ENCODE measurements around the gene TOMM40L. TPM values are rescaled to one million over a fixed set of nuclear protein-coding genes. Genes with fewer than 3 reads are reported as not detected.

TOMM40L gene
- total RNA-seq, 1 experiment from 2014 or later, result 9.2 TPM

- no peaks in the 10 kb centered on the region; the same call in 1 of the 2 replicates for H3K36me3 ChIP-seq (ENCODE audit: control insufficient read depth, insufficient read depth, low read length)
- TF ChIP-seq CTCF (IDR thresholded peaks at IDR 0.05) (no peak), SIN3A (IDR thresholded peaks at IDR 0.05; ENCODE audit: borderline replicate concordance, insufficient read depth, low read depth, low read length) (no peak), POLR2AphosphoS5 (IDR thresholded peaks at IDR 0.05; ENCODE audit: low read depth, low read length) (no peak), TCF7L2 (IDR thresholded peaks at IDR 0.05; ENCODE audit: low read depth, low read length) (no peak)
- TF ChIP-seq, protein P1, sequence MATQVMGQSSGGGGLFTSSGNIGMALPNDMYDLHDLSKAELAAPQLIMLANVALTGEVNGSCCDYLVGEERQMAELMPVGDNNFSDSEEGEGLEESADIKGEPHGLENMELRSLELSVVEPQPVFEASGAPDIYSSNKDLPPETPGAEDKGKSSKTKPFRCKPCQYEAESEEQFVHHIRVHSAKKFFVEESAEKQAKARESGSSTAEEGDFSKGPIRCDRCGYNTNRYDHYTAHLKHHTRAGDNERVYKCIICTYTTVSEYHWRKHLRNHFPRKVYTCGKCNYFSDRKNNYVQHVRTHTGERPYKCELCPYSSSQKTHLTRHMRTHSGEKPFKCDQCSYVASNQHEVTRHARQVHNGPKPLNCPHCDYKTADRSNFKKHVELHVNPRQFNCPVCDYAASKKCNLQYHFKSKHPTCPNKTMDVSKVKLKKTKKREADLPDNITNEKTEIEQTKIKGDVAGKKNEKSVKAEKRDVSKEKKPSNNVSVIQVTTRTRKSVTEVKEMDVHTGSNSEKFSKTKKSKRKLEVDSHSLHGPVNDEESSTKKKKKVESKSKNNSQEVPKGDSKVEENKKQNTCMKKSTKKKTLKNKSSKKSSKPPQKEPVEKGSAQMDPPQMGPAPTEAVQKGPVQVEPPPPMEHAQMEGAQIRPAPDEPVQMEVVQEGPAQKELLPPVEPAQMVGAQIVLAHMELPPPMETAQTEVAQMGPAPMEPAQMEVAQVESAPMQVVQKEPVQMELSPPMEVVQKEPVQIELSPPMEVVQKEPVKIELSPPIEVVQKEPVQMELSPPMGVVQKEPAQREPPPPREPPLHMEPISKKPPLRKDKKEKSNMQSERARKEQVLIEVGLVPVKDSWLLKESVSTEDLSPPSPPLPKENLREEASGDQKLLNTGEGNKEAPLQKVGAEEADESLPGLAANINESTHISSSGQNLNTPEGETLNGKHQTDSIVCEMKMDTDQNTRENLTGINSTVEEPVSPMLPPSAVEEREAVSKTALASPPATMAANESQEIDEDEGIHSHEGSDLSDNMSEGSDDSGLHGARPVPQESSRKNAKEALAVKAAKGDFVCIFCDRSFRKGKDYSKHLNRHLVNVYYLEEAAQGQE (IDR thresholded peaks at IDR 0.05; ENCODE audit: insufficient read depth in 1 of 2, low read depth in 2 of 2, low read length in 1 of 2), result no peak
- intact Hi-C loops (cut with micrococcal nuclease; ENCODE audit: unreplicated experiment), result no loop called here
- H3K9me3 ChIP-seq (ENCODE audit: control insufficient read depth, insufficient read depth, low read depth, low read length), result no peaks in the 10 kb centered on the region
- CTCF ChIA-PET, result no interaction called here
- DNase-seq (ENCODE audit: low read depth, low spot score), result no peak
- in situ Hi-C loops (cut with HindIII; ENCODE audit: low pct_unique_long_range_greater_than_20kb, low sequenced_read_pairs), result loop anchor here (25.0 kb wide), 1 partner anchor 187 kb away; no protein-coding TSS in a partner anchor
- H3K27me3 ChIP-seq (ENCODE audit: control insufficient read depth, insufficient read depth, low read length), result no peaks in the 10 kb centered on the region
- BruUV-seq (replicated peaks), result no TSS peak
- no peak for ATAC-seq
- no peak overlapping the region for H3K4me3 ChIP-seq (ENCODE audit: low read depth in 2 of 2, low read length in 2 of 2)
- peaks cover 38% of the 10 kb centered on the region for H3K4me1 ChIP-seq (ENCODE audit: control insufficient read depth, insufficient read depth, low read length)
- POLR2A ChIA-PET, result no interaction called here
- peak overlapping the region; percentile 96 for H3K27ac ChIP-seq (ENCODE audit: low read length)
Observed at GRCh38 chr1:161200421-161200991, 25.4 kb upstream of the TOMM40L start.

DNA sequence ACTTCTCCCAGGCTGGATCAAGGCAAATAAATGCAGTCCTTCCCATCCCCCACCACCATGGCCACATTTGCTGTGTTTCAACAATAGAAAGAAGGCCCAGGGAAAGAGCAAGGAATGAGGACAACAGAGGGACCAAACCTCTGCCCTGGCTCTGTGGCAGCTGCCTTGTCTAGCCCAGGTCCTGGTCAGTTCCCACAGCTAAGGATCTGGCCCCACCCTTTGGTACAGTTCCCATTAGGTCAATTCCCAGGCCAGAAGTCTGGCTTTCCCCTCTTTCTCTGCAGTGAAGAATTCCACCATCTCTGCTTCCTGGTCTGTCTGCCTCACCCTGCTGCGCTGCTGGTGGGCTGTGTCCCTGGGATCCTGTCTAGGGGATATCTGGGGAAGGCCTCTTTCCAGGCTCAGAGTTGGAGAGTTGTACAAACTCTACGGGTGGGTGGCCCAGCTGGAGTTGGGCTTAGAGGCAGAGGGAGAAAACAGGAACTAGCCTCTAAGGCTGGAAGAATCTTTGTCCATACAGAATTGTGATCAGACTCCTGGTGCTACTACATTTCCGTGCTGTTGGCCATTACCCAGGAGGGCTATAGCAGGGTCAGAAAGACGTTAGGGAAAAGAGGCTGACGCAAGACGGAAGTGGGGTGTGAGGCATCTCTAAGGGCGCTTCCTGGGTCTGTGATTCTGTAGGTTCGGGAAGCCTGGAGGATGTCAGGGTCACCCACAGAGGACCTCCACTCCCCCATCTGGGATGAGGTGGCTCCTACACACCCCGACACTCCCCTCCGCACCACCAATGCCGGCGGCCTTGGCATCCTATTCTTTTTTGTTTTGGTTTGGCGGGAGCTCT lies 24.6 kb upstream of the TOMM40L start:
- H3K4me1 ChIP-seq (ENCODE audit: control insufficient read depth, insufficient read depth, low read length), result peaks cover 38% of the 10 kb centered on the region
- DNase-seq (ENCODE audit: low read depth, low spot score) (no peak), ATAC-seq (no peak; the same call in 1 of the 2 replicates)
- TF ChIP-seq CTCF (IDR thresholded peaks at IDR 0.05), result no peak
- no peak for TF ChIP-seq TCF7L2 (IDR thresholded peaks at IDR 0.05; ENCODE audit: low read depth, low read length)
- TF ChIP-seq POLR2AphosphoS5 (IDR thresholded peaks at IDR 0.05; ENCODE audit: low read depth, low read length), result no peak
- TF ChIP-seq, protein P1 (IDR thresholded peaks at IDR 0.05; ENCODE audit: insufficient read depth in 1 of 2, low read depth in 2 of 2, low read length in 1 of 2), result no peak
- TF ChIP-seq SIN3A (IDR thresholded peaks at IDR 0.05; ENCODE audit: borderline replicate concordance, insufficient read depth, low read depth, low read length), result no peak
- H3K4me3 ChIP-seq (ENCODE audit: low read depth in 2 of 2, low read length in 2 of 2), result peak overlapping the region; percentile 72 to 98
- POLR2A ChIA-PET, result interaction anchor here (0.6 to 2.0 kb wide), 4 partner anchors 18 to 143 kb away, joined by 3 to 11 read pairs (median 3); partner anchors contain the start of gene TOMM40L
- intact Hi-C loops (cut with micrococcal nuclease; ENCODE audit: unreplicated experiment), result no loop called here
- H3K9me3 ChIP-seq (ENCODE audit: control insufficient read depth, insufficient read depth, low read depth, low read length), result no peaks in the 10 kb centered on the region
- CTCF ChIA-PET, result interaction anchor here (0.5 to 0.7 kb wide), 3 partner anchors 28 to 181 kb away, joined by 3 read pairs; no protein-coding TSS in a partner anchor
- in situ Hi-C loops (cut with HindIII; ENCODE audit: low pct_unique_long_range_greater_than_20kb, low sequenced_read_pairs), result loop anchor here (25.0 kb wide), 1 partner anchor 186 kb away; no protein-coding TSS in a partner anchor
- no TSS peak for BruUV-seq (replicated peaks)
- no peaks in the 10 kb centered on the region for H3K27me3 ChIP-seq (ENCODE audit: control insufficient read depth, insufficient read depth, low read length)
- peak overlapping the region; percentile 96 for H3K27ac ChIP-seq (ENCODE audit: low read length)
- peaks cover 2% of the 10 kb centered on the region for H3K36me3 ChIP-seq (ENCODE audit: control insufficient read depth, insufficient read depth, low read length)

Data from Panc1 (cell line).